ENCODE data around the gene CDK12. TPM values are rescaled to one million over a fixed set of nuclear protein-coding genes. Genes with fewer than 3 reads are reported as not detected.

The CDK12 gene
- total RNA-seq, 1 experiment from 2014 or later, result 51.2 TPM

- intact Hi-C loops (cut with micrococcal nuclease), result no loop called here
- H3K4me3 ChIP-seq (replicated peaks in 1 of 2; ENCODE audit: low read depth in 1 of 2, low read length in 2 of 2), result no peak overlapping the region
- H3K9ac ChIP-seq (ENCODE audit: low read length), result no peak overlapping the region
- ATAC-seq, result no peak
- no peak for DNase-seq (ENCODE audit: low read depth, low spot score)
- H3K27me3 ChIP-seq (ENCODE audit: insufficient read depth, low read length), result no peaks in the 10 kb centered on the region
- no TSS peak for BruUV-seq (replicated peaks)
- POLR2A ChIA-PET, result no interaction called here
- H3K9me3 ChIP-seq (ENCODE audit: control insufficient read depth in 1 of 2, insufficient read depth in 1 of 2, low read depth in 1 of 2, low read length in 2 of 2), result no peaks in the 10 kb centered on the region
- CTCF ChIA-PET, result no interaction called here
- H3K27ac ChIP-seq (ENCODE audit: low read depth, low read length), result no peak overlapping the region
- no peaks in the 10 kb centered on the region for H3K9me2 ChIP-seq (ENCODE audit: insufficient read depth)
- RAD21 ChIA-PET (ENCODE audit: low non-redundant PET in 1 of 2, low total read pairs in 2 of 2, uncharacterized antibody in 2 of 2, unreplicated experiment in 2 of 2), result no interaction called here
- H3K79me2 ChIP-seq (ENCODE audit: insufficient read depth, low read length), result peaks cover 81% of the 10 kb centered on the region
- no peaks in the 10 kb centered on the region; the same call in 1 of the 2 replicates for H4K20me1 ChIP-seq (ENCODE audit: insufficient read depth)
- peaks cover 16 to 19% of the 10 kb centered on the region in 2 experiments for H3K4me1 ChIP-seq (ENCODE audit: control insufficient read depth in 1 of 2, insufficient read depth in 2 of 2, low read length in 2 of 2)
- H2AFZ ChIP-seq (ENCODE audit: low read depth, low read length, poor library complexity, severe bottlenecking), result no peak overlapping the region
- TF ChIP-seq SIN3A (IDR thresholded peaks at IDR 0.05; ENCODE audit: low read depth) (no peak), EZH2phosphoT487 (IDR thresholded peaks at IDR 0.05; ENCODE audit: borderline replicate concordance) (no peak), JUND (IDR thresholded peaks at IDR 0.05) (no peak), FOSL1 (IDR thresholded peaks at IDR 0.05; ENCODE audit: low read depth) (no peak), YY1 (IDR thresholded peaks at IDR 0.05; ENCODE audit: extremely low read depth, insufficient replicate concordance, low read depth, low read length) (no peak), POLR2AphosphoS5 (IDR thresholded peaks at IDR 0.05; ENCODE audit: low read depth, low read length) (no peak), CBX3 (IDR thresholded peaks at IDR 0.05; ENCODE audit: low read depth) (no peak), TCF7L2 (IDR thresholded peaks at IDR 0.05; ENCODE audit: borderline replicate concordance, extremely low read depth, insufficient read depth, insufficient read length) (no peak)
- peaks cover 0 to 7% of the 10 kb centered on the region in 2 experiments; a peak in 2 of 4 replicates for H3K36me3 ChIP-seq (ENCODE audit: control insufficient read depth in 1 of 2, insufficient read depth in 2 of 2, low read length in 2 of 2)
- no peak overlapping the region for H3K4me2 ChIP-seq (ENCODE audit: low read length)
Measured at GRCh38 chr17:39484178-39484577, 22.9 kb downstream of the CDK12 start.

DNA sequence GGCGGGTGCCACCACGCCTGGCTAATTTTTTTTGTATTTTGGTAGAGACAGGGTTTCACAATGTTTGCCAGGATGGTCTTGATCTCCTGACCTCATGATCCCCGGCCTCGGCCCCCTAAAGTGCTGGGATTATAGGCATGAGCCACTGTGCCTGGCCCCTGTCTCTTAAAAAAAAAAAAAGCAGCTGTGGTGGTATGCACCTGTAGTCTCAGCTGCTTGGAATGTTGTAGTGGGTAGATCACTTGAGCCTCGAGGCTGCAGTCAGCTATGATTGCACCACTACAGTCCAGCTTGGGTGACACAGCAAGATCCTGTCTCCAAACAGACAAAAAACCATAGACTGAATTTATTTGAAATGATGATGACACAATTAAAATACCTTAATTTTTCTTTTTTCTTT is 24.3 kb downstream of the CDK12 start:
- H3K9me2 ChIP-seq (ENCODE audit: insufficient read depth), result no peaks in the 10 kb centered on the region
- peak; percentile 67; the same call in 1 of the 2 replicates for ATAC-seq
- TF ChIP-seq RAD21 (IDR thresholded peaks at IDR 0.05; ENCODE audit: low read depth) (no peak), YY1 (IDR thresholded peaks at IDR 0.05; ENCODE audit: extremely low read depth, insufficient replicate concordance, low read depth, low read length) (no peak), ELF1 (IDR thresholded peaks at IDR 0.05; ENCODE audit: borderline replicate concordance, low read depth) (no peak), EGR1 (IDR thresholded peaks at IDR 0.05; ENCODE audit: low read depth) (no peak), ZBTB33 (IDR thresholded peaks at IDR 0.05; ENCODE audit: extremely low read depth, insufficient replicate concordance, low read length) (no peak), POLR2AphosphoS5 (IDR thresholded peaks at IDR 0.05; ENCODE audit: low read depth, low read length) (no peak), SRF (IDR thresholded peaks at IDR 0.05; ENCODE audit: low read depth) (no peak), REST (IDR thresholded peaks at IDR 0.05; ENCODE audit: low read depth) (no peak), EZH2phosphoT487 (IDR thresholded peaks at IDR 0.05; ENCODE audit: borderline replicate concordance) (no peak), TCF7L2 (IDR thresholded peaks at IDR 0.05; ENCODE audit: borderline replicate concordance, extremely low read depth, insufficient read depth, insufficient read length) (no peak)
- TF ChIP-seq, protein P1, sequence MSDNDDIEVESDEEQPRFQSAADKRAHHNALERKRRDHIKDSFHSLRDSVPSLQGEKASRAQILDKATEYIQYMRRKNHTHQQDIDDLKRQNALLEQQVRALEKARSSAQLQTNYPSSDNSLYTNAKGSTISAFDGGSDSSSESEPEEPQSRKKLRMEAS (IDR thresholded peaks at IDR 0.05), result no peak

More for the DNA sequence above, 24.3 kb downstream of the CDK12 start:
- peak overlapping the region; percentile 43; the same call in 1 of the 2 replicates for H3K27ac ChIP-seq (ENCODE audit: low read depth, low read length)
- H3K4me2 ChIP-seq (ENCODE audit: low read length), result no peak overlapping the region
- H3K79me2 ChIP-seq (ENCODE audit: insufficient read depth, low read length), result peaks cover 75% of the 10 kb centered on the region
- no peak overlapping the region for H3K9ac ChIP-seq (ENCODE audit: low read length)
- DNase-seq (ENCODE audit: low read depth, low spot score), result peak; percentile 15
- no peak overlapping the region for H3K4me3 ChIP-seq (replicated peaks in 1 of 2; ENCODE audit: low read depth in 1 of 2, low read length in 2 of 2)
- no peaks in the 10 kb centered on the region for H3K9me3 ChIP-seq (ENCODE audit: control insufficient read depth in 1 of 2, insufficient read depth in 1 of 2, low read depth in 1 of 2, low read length in 2 of 2)
- H3K27me3 ChIP-seq (ENCODE audit: insufficient read depth, low read length), result no peaks in the 10 kb centered on the region
- intact Hi-C loops (cut with micrococcal nuclease), result no loop called here
- RAD21 ChIA-PET (ENCODE audit: low non-redundant PET in 1 of 2, low total read pairs in 2 of 2, uncharacterized antibody in 2 of 2, unreplicated experiment in 2 of 2), result no interaction called here
- peaks cover 1 to 10% of the 10 kb centered on the region in 2 experiments; a peak in 2 of 4 replicates for H3K36me3 ChIP-seq (ENCODE audit: control insufficient read depth in 1 of 2, insufficient read depth in 2 of 2, low read length in 2 of 2)
- H2AFZ ChIP-seq (ENCODE audit: low read depth, low read length, poor library complexity, severe bottlenecking), result no peak overlapping the region
- no TSS peak for BruUV-seq (replicated peaks)
- H3K4me1 ChIP-seq (ENCODE audit: control insufficient read depth in 1 of 2, insufficient read depth in 2 of 2, low read length in 2 of 2), result peaks cover 13% of the 10 kb centered on the region in 2 experiments
- CTCF ChIA-PET, result no interaction called here
- no peaks in the 10 kb centered on the region; the same call in 1 of the 2 replicates for H4K20me1 ChIP-seq (ENCODE audit: insufficient read depth)
- POLR2A ChIA-PET, result interaction anchor here (0.6 to 1.4 kb wide), 3 partner anchors 9 to 34 kb away, joined by 3 to 5 read pairs (median 3); partner anchors contain the start of genes CDK12 and MED1
